Smooth muscle cell (in vitro differentiated cells): ENCODE results near the gene PHRF1. TPM values are rescaled to one million over a fixed set of nuclear protein-coding genes. Genes with fewer than 3 reads are reported as not detected.

Source experiments
- DNase-seq: peaks from one replicate; lab custom pipeline; 2025; ENCODE audit not compliant: unreplicated experiment; lab: John Stamatoyannopoulos, UW
- H2AFZ ChIP-seq: fragments of 200-600 bp; sonication (generic); 2 replicates; pipeline ENCODE4 v1.6.0; 2016; ENCODE audit warnings: antibody characterized with exemption, low read depth, mild to moderate bottlenecking
- H3F3A ChIP-seq: fragments of 200-600 bp; sonication (generic); 2 replicates; pipeline ENCODE4 v1.6.0; 2017; ENCODE audit warnings: antibody characterized with exemption, low read depth
- H3K27ac ChIP-seq: fragments of 200-600 bp; sonication (generic); 2 replicates; pipeline ENCODE4 v1.5.1; 2016; ENCODE audit warnings: low read depth, mild to moderate bottlenecking
- H3K27me3 ChIP-seq: fragments of 200-600 bp; sonication (generic); 2 replicates; pipeline ENCODE4 v1.6.1; 2016; ENCODE audit warnings: low read depth, mild to moderate bottlenecking
- H3K36me3 ChIP-seq: fragments of 200-600 bp; sonication (generic); 2 replicates; pipeline ENCODE4 v1.5.1; 2016; ENCODE audit warnings: low read depth
- H3K4me1 ChIP-seq: fragments of 200-600 bp; sonication (generic); 2 replicates; pipeline ENCODE4 v1.5.1; 2016; ENCODE audit warnings: low read depth
- H3K4me2 ChIP-seq: fragments of 200-600 bp; sonication (generic); 2 replicates; pipeline ENCODE4 v1.6.0; 2016; ENCODE audit warnings: mild to moderate bottlenecking
- H3K4me3 ChIP-seq: fragments of 200-600 bp; sonication (generic); 2 replicates; pipeline ENCODE4 v1.5.1; 2016; ENCODE audit warnings: mild to moderate bottlenecking
- H3K79me2 ChIP-seq: fragments of 200-600 bp; sonication (generic); 2 replicates; pipeline ENCODE4 v1.6.0; 2016; ENCODE audit warnings: low read depth, mild to moderate bottlenecking
- H3K9ac ChIP-seq: fragments of 200-600 bp; sonication (generic); 2 replicates; pipeline ENCODE4 v1.6.0; 2016; ENCODE audit warnings: low read depth
- H3K9me3 ChIP-seq: fragments of 200-600 bp; sonication (generic); replicated peaks from 2 replicates; pipeline ENCODE4 v1.5.1; 2016; ENCODE audit warnings: low read depth
- H4K20me1 ChIP-seq: fragments of 200-600 bp; sonication (generic); 2 replicates; pipeline ENCODE4 v1.6.0; 2016; ENCODE audit warnings: low read depth
- WGBS: methylation state at CpG from one replicate; pipeline ENCODE4 v1.1.7; 2016; ENCODE audit warnings: low lambda C conversion rate; 5-methylcytosine and 5-hydroxymethylcytosine counted together
- polyA plus RNA-seq: library from polyadenylated mRNA; unstranded; fragments of >200 nt; fragmentation: Nextera tagmentation; extraction: Ambion mirVana; gene quantifications from 2 replicates; pipeline ENCODE4 v1.2.1, GENCODE V29; 2016
- total RNA-seq: library from RNA; depleted of rRNA; stranded (reverse); fragments of >200 nt; gene quantifications from 2 replicates; pipeline ENCODE4 v1.2.3, GENCODE V29; 2014
- TF ChIP-seq, protein P1 (sequence below): fragments of 200-600 bp; sonication (generic); IDR thresholded peaks from 2 replicates; pipeline ENCODE4 v1.5.1; 2017; ENCODE audit warnings: borderline replicate concordance, mild to moderate bottlenecking, antibody characterized with exemption; ENCODE audit not compliant: insufficient read depth, poor library complexity, severe bottlenecking

PHRF1 gene
- total and polyA plus RNA-seq, 2 experiments from 2014 or later, result 11.6 to 20.2 TPM

DNA sequence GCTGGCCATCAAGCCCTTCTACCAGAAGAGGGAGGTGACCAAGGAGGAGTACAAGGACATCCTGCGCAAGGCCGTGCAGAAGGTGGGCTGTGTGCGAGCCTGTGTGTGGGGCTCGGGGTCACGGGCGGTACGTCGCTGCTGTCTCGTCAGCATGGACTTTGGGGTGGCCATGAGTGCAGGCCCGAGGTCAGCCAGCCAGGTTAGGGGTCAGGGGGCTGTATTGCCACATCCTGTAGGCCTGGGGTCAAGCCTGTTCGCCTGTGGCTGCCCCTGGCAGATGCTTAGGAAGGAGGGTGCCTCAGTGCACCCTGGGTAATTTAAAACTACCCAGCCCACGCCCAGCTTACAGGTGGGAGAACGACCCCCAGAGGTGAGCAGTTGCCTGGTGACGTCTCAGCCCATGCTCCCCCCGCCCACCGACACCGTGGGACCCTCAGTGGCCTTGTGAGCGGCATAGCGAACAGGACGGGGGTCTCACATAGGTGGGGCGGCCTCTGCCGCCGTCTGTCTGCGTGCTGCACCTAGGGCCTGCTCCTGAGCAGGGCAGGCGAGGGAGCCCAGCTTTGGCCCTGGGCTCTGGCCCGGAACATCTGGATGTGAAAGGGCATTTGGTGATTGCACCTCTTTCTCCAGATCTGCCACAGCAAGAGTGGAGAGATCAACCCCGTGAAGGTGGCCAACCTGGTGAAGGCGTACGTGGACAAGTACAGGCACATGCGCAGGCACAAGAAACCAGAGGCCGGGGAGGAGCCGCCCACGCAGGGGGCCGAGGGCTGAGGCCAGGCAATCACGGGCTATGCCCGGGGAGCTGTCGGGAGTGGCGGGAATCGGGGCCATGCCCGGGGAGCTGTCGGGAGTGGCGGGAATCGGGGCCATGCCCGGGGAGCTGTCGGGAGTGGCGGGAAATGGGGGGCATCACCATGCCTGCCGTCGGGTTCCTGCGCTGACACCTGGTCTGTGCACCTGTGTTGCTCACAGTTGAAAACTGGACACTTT lies 35.0 kb downstream of the PHRF1 start:
- H3K4me3 ChIP-seq, result no peak overlapping the region
- H3K9ac ChIP-seq, result no peak overlapping the region
- no peak for DNase-seq
- no peak overlapping the region for H2AFZ ChIP-seq
- H3K4me1 ChIP-seq, result peaks cover 7% of the 10 kb centered on the region
- TF ChIP-seq, protein P1, sequence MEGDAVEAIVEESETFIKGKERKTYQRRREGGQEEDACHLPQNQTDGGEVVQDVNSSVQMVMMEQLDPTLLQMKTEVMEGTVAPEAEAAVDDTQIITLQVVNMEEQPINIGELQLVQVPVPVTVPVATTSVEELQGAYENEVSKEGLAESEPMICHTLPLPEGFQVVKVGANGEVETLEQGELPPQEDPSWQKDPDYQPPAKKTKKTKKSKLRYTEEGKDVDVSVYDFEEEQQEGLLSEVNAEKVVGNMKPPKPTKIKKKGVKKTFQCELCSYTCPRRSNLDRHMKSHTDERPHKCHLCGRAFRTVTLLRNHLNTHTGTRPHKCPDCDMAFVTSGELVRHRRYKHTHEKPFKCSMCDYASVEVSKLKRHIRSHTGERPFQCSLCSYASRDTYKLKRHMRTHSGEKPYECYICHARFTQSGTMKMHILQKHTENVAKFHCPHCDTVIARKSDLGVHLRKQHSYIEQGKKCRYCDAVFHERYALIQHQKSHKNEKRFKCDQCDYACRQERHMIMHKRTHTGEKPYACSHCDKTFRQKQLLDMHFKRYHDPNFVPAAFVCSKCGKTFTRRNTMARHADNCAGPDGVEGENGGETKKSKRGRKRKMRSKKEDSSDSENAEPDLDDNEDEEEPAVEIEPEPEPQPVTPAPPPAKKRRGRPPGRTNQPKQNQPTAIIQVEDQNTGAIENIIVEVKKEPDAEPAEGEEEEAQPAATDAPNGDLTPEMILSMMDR, result no peak
- H3F3A ChIP-seq, result peaks cover 14% of the 10 kb centered on the region
- no peak overlapping the region for H3K4me2 ChIP-seq
- WGBS, result 99% methylated on average over 42 of the region's 49 CpGs
- H4K20me1 ChIP-seq, result peaks cover 48% of the 10 kb centered on the region
- no peaks in the 10 kb centered on the region for H3K27me3 ChIP-seq
- H3K36me3 ChIP-seq, result peaks cover 4% of the 10 kb centered on the region
- no peaks in the 10 kb centered on the region for H3K9me3 ChIP-seq
- H3K79me2 ChIP-seq, result no peaks in the 10 kb centered on the region
- no peak overlapping the region for H3K27ac ChIP-seq

DNA sequence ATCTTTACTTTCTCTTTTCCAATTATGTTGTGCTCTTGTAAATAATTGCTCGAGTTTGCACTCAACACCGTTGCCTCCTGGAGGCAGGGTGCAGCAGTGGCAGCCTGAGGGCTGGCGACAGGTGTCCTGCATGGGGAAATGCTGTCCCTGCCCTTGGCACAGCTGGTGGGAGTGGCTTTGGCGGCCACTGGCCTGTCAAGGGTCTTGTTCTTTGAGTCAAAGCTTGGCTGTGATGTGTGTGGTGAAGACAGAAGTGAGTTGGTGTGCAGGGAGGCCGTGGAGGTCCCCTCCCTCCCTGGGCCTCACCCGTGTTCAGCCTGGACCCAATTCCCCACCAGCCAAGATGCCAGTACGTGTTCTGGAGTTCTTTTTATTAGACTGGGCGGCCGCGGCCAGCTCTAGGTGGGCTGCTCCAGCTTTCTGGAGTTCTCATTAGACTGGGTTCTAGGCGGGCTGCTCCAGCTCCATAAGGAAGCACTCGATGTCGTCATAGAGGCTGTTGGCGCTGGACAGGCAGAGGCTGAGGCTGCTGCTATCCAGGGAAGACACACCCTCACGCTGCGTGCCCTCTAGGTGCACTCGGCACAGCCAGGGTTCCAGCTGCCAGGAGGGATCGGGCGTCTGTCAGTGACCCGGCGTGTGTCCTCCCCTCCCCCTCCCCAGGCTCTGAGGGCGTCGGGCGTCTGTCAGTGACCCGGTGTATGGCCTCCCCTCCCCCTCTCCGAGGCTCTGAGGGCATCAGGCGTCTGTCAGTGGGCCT lies 36.1 kb downstream of the PHRF1 start:
- Histone ChIP-seq H3K4me1 (peaks cover 7% of the 10 kb centered on the region), H3K36me3 (peaks cover under 1% of the 10 kb centered on the region), H3K9ac (no peak overlapping the region), H3F3A (peaks cover 14% of the 10 kb centered on the region), H3K4me2 (no peak overlapping the region), H3K9me3 (no peaks in the 10 kb centered on the region), H3K27ac (no peak overlapping the region), H2AFZ (no peak overlapping the region), H3K79me2 (no peaks in the 10 kb centered on the region), H3K27me3 (no peaks in the 10 kb centered on the region), H3K4me3 (no peak overlapping the region), H4K20me1 (peaks cover 48% of the 10 kb centered on the region)
- TF ChIP-seq, protein P1, result no peak
- WGBS, result 83% methylated on average over 24 of the region's 27 CpGs
- no peak for DNase-seq

DNA sequence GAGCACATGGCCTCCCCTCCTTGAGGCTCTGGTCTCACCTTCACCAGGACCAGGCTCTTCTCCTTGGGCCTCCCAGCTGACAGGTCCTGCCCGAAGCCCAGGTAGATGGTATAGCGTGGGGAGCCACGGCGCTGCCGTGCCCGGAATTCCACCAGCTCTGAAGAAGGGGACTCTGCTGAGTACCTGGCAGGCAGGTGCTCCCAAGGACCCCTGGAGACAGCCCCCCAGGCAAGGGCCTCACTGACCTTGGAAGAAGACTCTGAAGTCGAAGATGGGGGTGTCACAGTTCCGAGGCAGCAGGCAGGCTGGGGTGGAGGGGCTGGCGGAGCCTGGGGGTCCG lies 36.7 kb downstream of the PHRF1 start:
- Histone ChIP-seq H3K27ac (no peak overlapping the region), H3K27me3 (no peaks in the 10 kb centered on the region), H3K79me2 (no peaks in the 10 kb centered on the region), H3K9ac (no peak overlapping the region), H3K4me2 (no peak overlapping the region), H3K9me3 (no peaks in the 10 kb centered on the region), H3K4me1 (peaks cover 7% of the 10 kb centered on the region), H3K36me3 (no peaks in the 10 kb centered on the region), H3F3A (peaks cover 14% of the 10 kb centered on the region), H2AFZ (no peak overlapping the region), H3K4me3 (no peak overlapping the region), H4K20me1 (peaks cover 48% of the 10 kb centered on the region)
- DNase-seq, result no peak
- TF ChIP-seq, protein P1, result no peak
- WGBS, result 99% methylated on average over 9 of the region's 10 CpGs
